ENCODE data around the gene SLC8A3. TPM values are rescaled to one million over a fixed set of nuclear protein-coding genes. Genes with fewer than 3 reads are reported as not detected.

SLC8A3 gene
- total and polyA plus RNA-seq, 9 of the 15 experiments (the other 6 are each of a cell fraction or from before 2014, with no cell fraction given), result not detected

DNA sequence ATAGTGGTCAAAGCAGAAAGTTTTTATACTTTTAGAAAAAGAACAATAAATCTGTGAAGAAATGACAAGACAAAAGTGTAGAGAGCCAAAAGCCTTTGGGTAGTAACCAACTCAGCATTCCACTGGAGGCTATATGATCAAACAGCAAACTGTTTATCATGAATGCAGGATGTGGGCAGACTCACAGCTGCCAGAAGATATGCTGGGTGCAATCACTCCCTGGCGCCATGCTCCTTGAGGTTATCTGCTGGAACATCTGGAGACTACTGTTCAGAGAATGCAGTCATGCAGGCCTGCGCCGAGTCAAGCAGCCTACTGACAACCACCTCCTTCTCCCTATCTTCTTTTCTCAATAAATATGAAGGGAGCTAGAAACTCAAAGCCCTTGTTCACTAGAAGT, 49.0 kb upstream of the SLC8A3 start (continued):
- TF ChIP-seq PHTF2 (CRISPR knock-in tag; IDR thresholded peaks at IDR 0.05), result no peak
- TF ChIP-seq MAZ (CRISPR knock-in tag; conservative IDR thresholded peaks at IDR 0.05 in 1 of 2, IDR thresholded peaks at IDR 0.05 in 1 of 2), result peak; percentile 50 to 63; a peak in 2 of 4 replicates
- TF ChIP-seq, protein P1, sequence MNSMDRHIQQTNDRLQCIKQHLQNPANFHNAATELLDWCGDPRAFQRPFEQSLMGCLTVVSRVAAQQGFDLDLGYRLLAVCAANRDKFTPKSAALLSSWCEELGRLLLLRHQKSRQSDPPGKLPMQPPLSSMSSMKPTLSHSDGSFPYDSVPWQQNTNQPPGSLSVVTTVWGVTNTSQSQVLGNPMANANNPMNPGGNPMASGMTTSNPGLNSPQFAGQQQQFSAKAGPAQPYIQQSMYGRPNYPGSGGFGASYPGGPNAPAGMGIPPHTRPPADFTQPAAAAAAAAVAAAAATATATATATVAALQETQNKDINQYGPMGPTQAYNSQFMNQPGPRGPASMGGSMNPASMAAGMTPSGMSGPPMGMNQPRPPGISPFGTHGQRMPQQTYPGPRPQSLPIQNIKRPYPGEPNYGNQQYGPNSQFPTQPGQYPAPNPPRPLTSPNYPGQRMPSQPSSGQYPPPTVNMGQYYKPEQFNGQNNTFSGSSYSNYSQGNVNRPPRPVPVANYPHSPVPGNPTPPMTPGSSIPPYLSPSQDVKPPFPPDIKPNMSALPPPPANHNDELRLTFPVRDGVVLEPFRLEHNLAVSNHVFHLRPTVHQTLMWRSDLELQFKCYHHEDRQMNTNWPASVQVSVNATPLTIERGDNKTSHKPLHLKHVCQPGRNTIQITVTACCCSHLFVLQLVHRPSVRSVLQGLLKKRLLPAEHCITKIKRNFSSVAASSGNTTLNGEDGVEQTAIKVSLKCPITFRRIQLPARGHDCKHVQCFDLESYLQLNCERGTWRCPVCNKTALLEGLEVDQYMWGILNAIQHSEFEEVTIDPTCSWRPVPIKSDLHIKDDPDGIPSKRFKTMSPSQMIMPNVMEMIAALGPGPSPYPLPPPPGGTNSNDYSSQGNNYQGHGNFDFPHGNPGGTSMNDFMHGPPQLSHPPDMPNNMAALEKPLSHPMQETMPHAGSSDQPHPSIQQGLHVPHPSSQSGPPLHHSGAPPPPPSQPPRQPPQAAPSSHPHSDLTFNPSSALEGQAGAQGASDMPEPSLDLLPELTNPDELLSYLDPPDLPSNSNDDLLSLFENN (IDR thresholded peaks at IDR 0.05; ENCODE audit: low read depth in 2 of 2, low read length in 2 of 2), result peak in 1 of 2 experiments; percentile 96; a peak in 2 of 4 replicates
- no peak for TF ChIP-seq ZNF197 (CRISPR knock-in tag; IDR thresholded peaks at IDR 0.05; ENCODE audit: low read depth)
- TF ChIP-seq, protein P2, sequence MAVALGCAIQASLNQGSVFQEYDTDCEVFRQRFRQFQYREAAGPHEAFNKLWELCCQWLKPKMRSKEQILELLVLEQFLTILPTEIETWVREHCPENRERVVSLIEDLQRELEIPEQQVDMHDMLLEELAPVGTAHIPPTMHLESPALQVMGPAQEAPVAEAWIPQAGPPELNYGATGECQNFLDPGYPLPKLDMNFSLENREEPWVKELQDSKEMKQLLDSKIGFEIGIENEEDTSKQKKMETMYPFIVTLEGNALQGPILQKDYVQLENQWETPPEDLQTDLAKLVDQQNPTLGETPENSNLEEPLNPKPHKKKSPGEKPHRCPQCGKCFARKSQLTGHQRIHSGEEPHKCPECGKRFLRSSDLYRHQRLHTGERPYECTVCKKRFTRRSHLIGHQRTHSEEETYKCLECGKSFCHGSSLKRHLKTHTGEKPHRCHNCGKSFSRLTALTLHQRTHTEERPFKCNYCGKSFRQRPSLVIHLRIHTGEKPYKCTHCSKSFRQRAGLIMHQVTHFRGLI (CRISPR knock-in tag; IDR thresholded peaks at IDR 0.05), result no peak
- TF ChIP-seq, protein P3, sequence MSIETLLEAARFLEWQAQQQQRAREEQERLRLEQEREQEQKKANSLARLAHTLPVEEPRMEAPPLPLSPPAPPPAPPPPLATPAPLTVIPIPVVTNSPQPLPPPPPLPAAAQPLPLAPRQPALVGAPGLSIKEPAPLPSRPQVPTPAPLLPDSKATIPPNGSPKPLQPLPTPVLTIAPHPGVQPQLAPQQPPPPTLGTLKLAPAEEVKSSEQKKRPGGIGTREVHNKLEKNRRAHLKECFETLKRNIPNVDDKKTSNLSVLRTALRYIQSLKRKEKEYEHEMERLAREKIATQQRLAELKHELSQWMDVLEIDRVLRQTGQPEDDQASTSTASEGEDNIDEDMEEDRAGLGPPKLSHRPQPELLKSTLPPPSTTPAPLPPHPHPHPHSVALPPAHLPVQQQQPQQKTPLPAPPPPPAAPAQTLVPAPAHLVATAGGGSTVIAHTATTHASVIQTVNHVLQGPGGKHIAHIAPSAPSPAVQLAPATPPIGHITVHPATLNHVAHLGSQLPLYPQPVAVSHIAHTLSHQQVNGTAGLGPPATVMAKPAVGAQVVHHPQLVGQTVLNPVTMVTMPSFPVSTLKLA (conservative IDR thresholded peaks at IDR 0.05), result peak; percentile 18 to 76; a peak in 2 of 4 replicates
- TF ChIP-seq PYGO2 (tag; IDR thresholded peaks at IDR 0.05), result peak; percentile 74
- no peak for TF ChIP-seq TAF7 (tag; IDR thresholded peaks at IDR 0.05)
- TF ChIP-seq, protein P4, sequence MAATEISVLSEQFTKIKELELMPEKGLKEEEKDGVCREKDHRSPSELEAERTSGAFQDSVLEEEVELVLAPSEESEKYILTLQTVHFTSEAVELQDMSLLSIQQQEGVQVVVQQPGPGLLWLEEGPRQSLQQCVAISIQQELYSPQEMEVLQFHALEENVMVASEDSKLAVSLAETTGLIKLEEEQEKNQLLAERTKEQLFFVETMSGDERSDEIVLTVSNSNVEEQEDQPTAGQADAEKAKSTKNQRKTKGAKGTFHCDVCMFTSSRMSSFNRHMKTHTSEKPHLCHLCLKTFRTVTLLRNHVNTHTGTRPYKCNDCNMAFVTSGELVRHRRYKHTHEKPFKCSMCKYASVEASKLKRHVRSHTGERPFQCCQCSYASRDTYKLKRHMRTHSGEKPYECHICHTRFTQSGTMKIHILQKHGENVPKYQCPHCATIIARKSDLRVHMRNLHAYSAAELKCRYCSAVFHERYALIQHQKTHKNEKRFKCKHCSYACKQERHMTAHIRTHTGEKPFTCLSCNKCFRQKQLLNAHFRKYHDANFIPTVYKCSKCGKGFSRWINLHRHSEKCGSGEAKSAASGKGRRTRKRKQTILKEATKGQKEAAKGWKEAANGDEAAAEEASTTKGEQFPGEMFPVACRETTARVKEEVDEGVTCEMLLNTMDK (IDR thresholded peaks at IDR 0.05; ENCODE audit: borderline replicate concordance, insufficient read depth, low read depth, low read length, poor library complexity, severe bottlenecking), result no peak
- TF ChIP-seq, protein P5, sequence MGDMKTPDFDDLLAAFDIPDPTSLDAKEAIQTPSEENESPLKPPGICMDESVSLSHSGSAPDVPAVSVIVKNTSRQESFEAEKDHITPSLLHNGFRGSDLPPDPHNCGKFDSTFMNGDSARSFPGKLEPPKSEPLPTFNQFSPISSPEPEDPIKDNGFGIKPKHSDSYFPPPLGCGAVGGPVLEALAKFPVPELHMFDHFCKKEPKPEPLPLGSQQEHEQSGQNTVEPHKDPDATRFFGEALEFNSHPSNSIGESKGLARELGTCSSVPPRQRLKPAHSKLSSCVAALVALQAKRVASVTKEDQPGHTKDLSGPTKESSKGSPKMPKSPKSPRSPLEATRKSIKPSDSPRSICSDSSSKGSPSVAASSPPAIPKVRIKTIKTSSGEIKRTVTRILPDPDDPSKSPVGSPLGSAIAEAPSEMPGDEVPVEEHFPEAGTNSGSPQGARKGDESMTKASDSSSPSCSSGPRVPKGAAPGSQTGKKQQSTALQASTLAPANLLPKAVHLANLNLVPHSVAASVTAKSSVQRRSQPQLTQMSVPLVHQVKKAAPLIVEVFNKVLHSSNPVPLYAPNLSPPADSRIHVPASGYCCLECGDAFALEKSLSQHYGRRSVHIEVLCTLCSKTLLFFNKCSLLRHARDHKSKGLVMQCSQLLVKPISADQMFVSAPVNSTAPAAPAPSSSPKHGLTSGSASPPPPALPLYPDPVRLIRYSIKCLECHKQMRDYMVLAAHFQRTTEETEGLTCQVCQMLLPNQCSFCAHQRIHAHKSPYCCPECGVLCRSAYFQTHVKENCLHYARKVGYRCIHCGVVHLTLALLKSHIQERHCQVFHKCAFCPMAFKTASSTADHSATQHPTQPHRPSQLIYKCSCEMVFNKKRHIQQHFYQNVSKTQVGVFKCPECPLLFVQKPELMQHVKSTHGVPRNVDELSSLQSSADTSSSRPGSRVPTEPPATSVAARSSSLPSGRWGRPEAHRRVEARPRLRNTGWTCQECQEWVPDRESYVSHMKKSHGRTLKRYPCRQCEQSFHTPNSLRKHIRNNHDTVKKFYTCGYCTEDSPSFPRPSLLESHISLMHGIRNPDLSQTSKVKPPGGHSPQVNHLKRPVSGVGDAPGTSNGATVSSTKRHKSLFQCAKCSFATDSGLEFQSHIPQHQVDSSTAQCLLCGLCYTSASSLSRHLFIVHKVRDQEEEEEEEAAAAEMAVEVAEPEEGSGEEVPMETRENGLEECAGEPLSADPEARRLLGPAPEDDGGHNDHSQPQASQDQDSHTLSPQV (IDR thresholded peaks at IDR 0.05), result no peak
